ENCODE results near the gene SLC37A3.

The SLC37A3 gene

DNA sequence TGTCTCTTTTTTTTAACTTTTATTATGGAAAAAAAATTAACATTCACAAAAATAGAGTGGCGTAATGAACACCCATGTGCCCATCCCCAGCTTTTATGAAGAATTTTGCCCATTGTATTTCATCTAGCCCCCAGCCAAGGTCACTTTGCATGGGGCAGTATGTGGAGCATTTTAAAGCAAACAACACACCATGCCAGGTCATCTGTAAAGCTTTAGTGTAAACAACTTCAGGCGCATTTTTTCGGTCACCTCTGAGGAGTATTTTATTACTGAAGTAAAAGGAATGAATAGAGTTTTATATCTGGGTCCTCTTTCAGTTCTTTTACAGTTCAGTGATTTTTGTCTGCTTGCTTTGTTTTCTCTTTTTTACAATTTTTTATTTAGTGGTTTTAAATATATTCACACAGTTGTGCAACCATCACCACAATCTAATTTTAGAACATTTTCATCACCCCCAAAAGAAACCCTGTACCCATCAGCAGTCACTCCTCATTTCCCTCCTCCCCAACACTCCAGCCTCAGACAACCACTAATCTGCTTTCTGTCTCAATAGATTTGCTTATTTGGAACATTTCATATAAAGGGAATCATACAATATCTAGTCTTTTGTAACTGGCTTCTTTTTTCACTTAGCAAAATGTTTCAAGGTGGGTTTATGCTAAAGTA is 87.9 kb downstream of the SLC37A3 start:
- DNase-seq: no peak

- DNase-seq: no peak
Measured at GRCh38 chr7:140308060-140308459, 90.3 kb downstream of the SLC37A3 start.

GRCh38 chr7:140304191-140304799 is 94.0 kb downstream of the SLC37A3 start:
- no peak for DNase-seq

DNA sequence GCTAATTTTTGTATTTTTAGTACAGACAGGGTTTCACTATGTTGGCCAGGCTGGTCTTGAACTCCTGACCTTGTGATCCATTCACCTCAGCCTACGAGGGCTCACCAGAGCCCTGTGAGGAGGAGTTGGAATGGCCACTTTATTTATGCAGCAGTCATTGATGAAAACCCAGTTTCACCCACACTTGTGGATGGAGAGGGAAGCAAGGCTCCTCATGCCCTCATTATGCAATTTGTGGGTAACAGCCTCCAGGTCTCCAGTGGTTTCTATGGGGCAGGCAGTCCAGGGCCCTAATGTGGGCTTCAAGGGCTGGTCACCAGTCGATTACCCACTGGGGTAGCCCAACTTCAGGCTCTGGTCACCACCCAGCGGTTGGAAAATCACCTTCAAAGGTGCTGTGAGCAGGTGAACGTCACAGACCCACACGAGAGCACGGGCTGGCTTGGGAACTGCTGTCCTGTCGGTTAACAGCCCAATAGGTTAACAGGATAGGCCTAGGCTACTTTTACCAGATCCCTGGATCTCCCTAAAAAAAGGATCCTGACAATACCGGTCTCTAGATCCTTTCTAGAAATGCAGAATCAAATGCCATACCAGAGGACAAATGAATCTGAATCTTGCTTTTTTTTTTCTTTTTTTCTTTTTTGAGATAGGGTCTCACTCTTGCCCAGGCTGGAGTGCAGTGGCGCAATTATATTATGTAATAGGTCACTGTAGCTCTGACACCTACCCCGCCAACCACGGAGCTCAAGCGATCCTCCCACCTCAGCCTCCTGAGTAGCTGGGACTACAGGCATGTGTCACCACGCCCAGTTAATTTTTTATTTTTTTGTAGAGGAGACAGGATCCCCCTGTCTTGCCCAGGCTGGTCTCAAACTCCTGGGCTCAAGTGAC is 97.8 kb downstream of the SLC37A3 start:
- DNase-seq: no peak

- no peak for DNase-seq
Measured at GRCh38 chr7:140298213-140298612, 100.1 kb downstream of the SLC37A3 start.

DNA sequence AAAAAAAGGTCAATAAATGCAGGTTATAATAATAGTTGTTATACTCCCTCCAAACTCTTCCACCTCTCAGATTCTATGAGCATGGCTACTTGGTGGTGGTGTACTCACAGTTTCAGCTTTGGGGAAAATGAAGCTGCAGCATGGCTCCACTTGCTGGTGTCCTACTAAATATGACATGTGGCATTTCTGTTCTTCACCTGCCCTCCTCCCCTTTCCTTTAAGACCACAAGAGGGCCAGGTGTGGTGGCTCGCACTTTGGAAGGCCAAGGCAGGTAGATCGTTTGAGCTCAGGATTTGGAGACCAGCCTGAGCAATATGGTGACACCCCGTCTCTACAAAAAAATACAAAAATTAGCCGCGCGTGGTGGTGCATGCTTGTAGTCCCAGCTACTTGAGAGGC is 101.1 kb downstream of the SLC37A3 start:
- no peak for DNase-seq

GRCh38 chr7:140295224-140295738 is 103.0 kb downstream of the SLC37A3 start:
- DNase-seq: no peak

DNA sequence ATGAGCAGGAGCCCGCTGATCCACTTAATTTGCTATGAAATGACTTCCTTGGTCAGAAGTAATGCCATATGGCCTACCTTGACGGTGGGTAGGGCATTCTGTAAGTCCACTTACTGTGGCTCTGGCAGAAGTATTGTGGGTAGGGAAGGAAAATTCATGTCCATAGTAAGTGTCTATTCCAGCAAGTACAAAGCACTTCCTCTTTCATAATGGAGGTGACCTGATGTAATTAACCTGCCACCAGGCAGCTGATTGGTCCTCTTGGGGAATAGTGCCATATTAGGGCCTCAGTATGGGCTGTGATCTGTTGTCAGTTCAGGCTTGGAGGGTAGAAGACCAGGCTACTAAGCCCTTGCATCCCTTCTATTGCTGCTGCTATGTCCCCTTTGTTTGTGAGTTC is 103.9 kb downstream of the SLC37A3 start:
- DNase-seq: no peak

GRCh38 chr7:140292438-140292837 is 105.9 kb downstream of the SLC37A3 start:
- DNase-seq: no peak

- no peak for DNase-seq
Measured at GRCh38 chr7:140289804-140290203, 108.5 kb downstream of the SLC37A3 start.

DNA sequence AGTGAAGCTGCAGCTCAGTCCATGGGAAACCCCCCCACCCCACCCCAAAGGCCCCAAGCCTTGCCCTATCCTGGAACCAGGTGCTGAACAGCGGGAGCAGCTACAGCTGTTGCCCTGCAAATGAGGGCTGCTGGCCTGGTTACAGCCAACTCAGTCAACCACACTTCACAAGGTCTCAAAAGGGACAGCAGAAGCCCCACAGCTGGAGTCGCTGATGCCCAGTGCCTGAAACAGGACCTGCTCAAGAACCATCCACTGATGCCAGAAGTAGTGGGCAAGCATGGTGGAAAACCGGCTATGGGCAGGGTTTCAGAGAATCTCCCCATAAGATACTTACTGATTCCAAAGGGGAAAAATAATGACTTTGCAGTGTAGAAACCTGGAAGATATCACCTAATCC is 110.3 kb downstream of the SLC37A3 start:
- DNase-seq: no peak

DNA sequence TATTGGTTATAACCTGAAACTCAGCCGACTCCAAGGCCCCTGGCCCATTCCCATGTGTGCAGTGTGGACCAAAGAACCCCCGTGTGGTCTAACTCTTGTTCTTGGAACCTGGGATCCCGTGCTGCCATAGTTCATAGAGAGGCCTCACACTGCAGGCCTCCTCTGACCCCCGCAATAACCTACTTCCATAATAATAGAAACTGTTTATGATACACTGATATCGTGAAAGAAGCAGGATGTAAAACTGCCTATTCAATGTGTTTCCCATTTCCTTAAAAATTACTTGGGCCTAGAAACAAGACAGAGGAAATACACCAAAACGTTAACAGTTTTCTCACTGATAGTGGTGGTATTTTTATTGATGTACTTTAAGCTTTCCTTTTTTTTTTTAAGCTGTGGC is 112.4 kb downstream of the SLC37A3 start:
- DNase-seq: no peak

DNA sequence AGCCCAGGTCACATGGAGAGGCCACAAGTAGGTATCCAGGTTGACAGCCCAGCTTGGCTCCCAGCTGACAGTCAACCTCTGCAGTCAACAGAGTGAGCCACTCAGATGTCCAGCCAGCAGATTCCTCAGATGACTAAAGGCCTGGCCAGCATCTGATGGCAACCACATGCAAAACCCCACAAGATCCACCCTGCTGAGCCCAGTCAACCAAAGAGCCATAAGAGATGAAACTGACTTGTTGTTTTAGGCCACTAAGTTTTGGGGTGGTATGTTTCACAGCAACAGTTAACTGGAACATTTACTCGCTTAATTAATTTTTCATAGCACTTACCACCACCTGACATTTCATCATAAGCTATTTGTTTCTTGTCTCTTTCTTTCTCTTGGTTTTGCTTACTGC is 114.3 kb downstream of the SLC37A3 start:
- DNase-seq: no peak
